HepG2 (cell line): ENCODE data around the gene STKLD1. TPM values are rescaled to one million over a fixed set of nuclear protein-coding genes. Genes with fewer than 3 reads are reported as not detected.

Experiments
- CCDC6 ChIP-seq: sonication (generic); formaldehyde crosslinking; IDR thresholded peaks from 2 replicates; pipeline ENCODE4 v1.8.1; 2022; ENCODE audit warnings: mild to moderate bottlenecking, missing genetic modification reagents, moderate library complexity
- GATAD2A ChIP-seq: IDR thresholded peaks from 2 replicates; pipeline ENCODE4 v1.6.1; 2016
- HNRNPH1 ChIP-seq: fragments of 200-400 bp; formaldehyde crosslinking; optimal IDR thresholded peaks from 2 replicates; pipeline ENCODE3; 2017; ENCODE audit warnings: mild to moderate bottlenecking, low read depth, low read length
- KLF12 ChIP-seq: sonication (generic); formaldehyde crosslinking; IDR thresholded peaks from 2 replicates; pipeline ENCODE4 v1.4.0; 2020; ENCODE audit warnings: missing genetic modification reagents, borderline replicate concordance
- MEIS1 ChIP-seq: sonication (generic); formaldehyde crosslinking; IDR thresholded peaks from 2 replicates; pipeline ENCODE4 v1.9.0; 2021; ENCODE audit warnings: mild to moderate bottlenecking, missing genetic modification reagents, moderate library complexity, borderline replicate concordance
- MIER2 ChIP-seq: IDR thresholded peaks from 2 replicates; pipeline ENCODE4 v1.6.1; 2016; ENCODE audit warnings: missing biosample characterization, missing genetic modification reagents
- MIXL1 ChIP-seq: IDR thresholded peaks from 2 replicates; pipeline ENCODE4 v1.6.1; 2016
- MLXIP ChIP-seq: sonication (generic); formaldehyde crosslinking; IDR thresholded peaks from 2 replicates; pipeline ENCODE4 v1.9.0; 2021; ENCODE audit warnings: missing genetic modification reagents, borderline replicate concordance
- NAIF1 ChIP-seq: sonication (generic); formaldehyde crosslinking; IDR thresholded peaks from 2 replicates; pipeline ENCODE4 v1.5.0; 2020; ENCODE audit warnings: mild to moderate bottlenecking, missing genetic modification reagents, borderline replicate concordance
- NR2F6 ChIP-seq, 2 experiments: IDR thresholded peaks; 2 replicates each; pipeline ENCODE4 v1.6.1; 2016; ENCODE audit warnings: antibody characterized with exemption in 1 of 2, mild to moderate bottlenecking in 1 of 2
- POLR2A ChIP-seq, 2 experiments: IDR thresholded peaks; 2 replicates each; pipeline ENCODE4 v1.6.1; 2011; ENCODE audit warnings: low read depth in 2 of 2, low read length in 2 of 2, mild to moderate bottlenecking in 1 of 2, moderate library complexity in 1 of 2; ENCODE audit not compliant: insufficient read depth in 1 of 2
- RCOR2 ChIP-seq: IDR thresholded peaks from 2 replicates; pipeline ENCODE4 v1.6.1; 2016; ENCODE audit warnings: missing biosample characterization, missing genetic modification reagents
- RFX3 ChIP-seq: IDR thresholded peaks from 2 replicates; pipeline ENCODE4 v1.6.1; 2016; ENCODE audit warnings: missing biosample characterization, missing genetic modification reagents
- RNF219 ChIP-seq: sonication (generic); formaldehyde crosslinking; IDR thresholded peaks from 2 replicates; pipeline ENCODE4 v1.5.0; 2020; ENCODE audit warnings: mild to moderate bottlenecking, missing genetic modification reagents
- SNRNP70 ChIP-seq: fragments of 200-400 bp; formaldehyde crosslinking; IDR thresholded peaks from 2 replicates; pipeline ENCODE4 v1.6.1; 2017; ENCODE audit warnings: mild to moderate bottlenecking, low read depth, low read length, moderate library complexity
- TARDBP ChIP-seq: sonication (generic); formaldehyde crosslinking; IDR thresholded peaks from 2 replicates; pipeline ENCODE4 v1.8.0; 2022; ENCODE audit warnings: mild to moderate bottlenecking, missing genetic modification reagents
- ZMYM3 ChIP-seq: sonication (generic); formaldehyde crosslinking; IDR thresholded peaks from 2 replicates; pipeline ENCODE4 v1.5.1; 2020; ENCODE audit warnings: mild to moderate bottlenecking, missing genetic modification reagents
- ZNF264 ChIP-seq: sonication (generic); formaldehyde crosslinking; IDR thresholded peaks from 2 replicates; pipeline ENCODE4 v1.4.0; 2020; ENCODE audit warnings: missing genetic modification reagents
- ZNF280B ChIP-seq: sonication (generic); formaldehyde crosslinking; IDR thresholded peaks from 2 replicates; pipeline ENCODE4 v1.5.0; 2020; ENCODE audit warnings: missing genetic modification reagents, mild to moderate bottlenecking, borderline replicate concordance
- ZNF569 ChIP-seq: sonication (generic); formaldehyde crosslinking; IDR thresholded peaks from 2 replicates; pipeline ENCODE4 v1.5.0; 2020; ENCODE audit warnings: mild to moderate bottlenecking, missing genetic modification reagents, moderate library complexity, borderline replicate concordance
- ZNF576 ChIP-seq: sonication (generic); formaldehyde crosslinking; IDR thresholded peaks from 2 replicates; pipeline ENCODE4 v1.4.0; 2020; ENCODE audit warnings: mild to moderate bottlenecking, missing genetic modification reagents
- ZNF619 ChIP-seq: sonication (generic); formaldehyde crosslinking; IDR thresholded peaks from 2 replicates; pipeline ENCODE4 v1.4.0; 2020; ENCODE audit warnings: mild to moderate bottlenecking, missing genetic modification reagents
- ZNF704 ChIP-seq: sonication (generic); formaldehyde crosslinking; IDR thresholded peaks from 2 replicates; pipeline ENCODE4 v1.8.1; 2023; ENCODE audit warnings: mild to moderate bottlenecking, inconsistent platforms, moderate library complexity, missing genetic modification reagents, borderline replicate concordance
- polyA plus RNA-seq, 8 experiments: library from polyadenylated mRNA; depleted of rRNA in 3 of 8; stranded (reverse) in 7 of 8; unstranded in 1 of 8; fragments of >200 nt; fragmentation: Illumina TruSeq in 4 of 8; extraction: Trizol in 4 of 8; gene quantifications; 2 replicates each; pipeline versions ENCODE4 v1.2.1 to v1.2.3, GENCODE V29; 2011 to 2016; ENCODE audit warnings: low read depth in 4 of 8, missing spikeins in 1 of 8, mixed read lengths in 1 of 8; ENCODE audit not compliant: insufficient read depth in 1 of 8
- total RNA-seq, 5 experiments: library from RNA; depleted of rRNA; stranded (reverse); fragments of >200 nt; fragmentation: Illumina TruSeq; extraction: Trizol; gene quantifications; 2 replicates each; pipeline ENCODE4 v1.2.3, GENCODE V29; 2016; ENCODE audit warnings: low read depth in 1 of 5

Gene STKLD1
- total and polyA plus RNA-seq, 2 of the 13 experiments (the other 11 are each of a cell fraction or from before 2014, with no cell fraction given): 1.5 to 2.2 TPM

- TF ChIP-seq HNRNPH1 (no peak), ZNF280B (no peak), ZNF619 (no peak), ZNF704 (0 out of 2 replicates have a peak, but pooled peaks have one; percentile 32), ZNF576 (CRISPR knock-in tag) (no peak), KLF12 (CRISPR knock-in tag) (no peak), MLXIP (no peak), MIER2 (CRISPR knock-in tag) (0 out of 2 replicates have a peak, but pooled peaks have one; percentile 27), ZNF569 (CRISPR knock-in tag) (no peak), RNF219 (CRISPR knock-in tag) (no peak), CCDC6 (CRISPR knock-in tag) (no peak), NR2F6 (IDR thresholded peaks at IDR 0.05) (no peak), NR2F6 (CRISPR knock-in tag; IDR thresholded peaks at IDR 0.05) (peak; percentile 33; the same call in 1 of the 2 replicates), NAIF1 (CRISPR knock-in tag) (no peak), MEIS1 (CRISPR knock-in tag) (no peak), RFX3 (CRISPR knock-in tag) (no peak), SNRNP70 (no peak), MIXL1 (CRISPR knock-in tag) (no peak), ZMYM3 (CRISPR knock-in tag) (peak; percentile 23; the same call in 1 of the 2 replicates), TARDBP (CRISPR knock-in tag) (peak; percentile 41; the same call in 1 of the 2 replicates), RCOR2 (CRISPR knock-in tag) (0 out of 2 replicates have a peak, but pooled peaks have one; percentile 15), POLR2A (IDR thresholded peaks at IDR 0.05; ENCODE audit: insufficient read depth in 1 of 2, low read depth in 2 of 2, low read length in 2 of 2) (no peak), ZNF264 (CRISPR knock-in tag) (peak; percentile 81; the same call in 1 of the 2 replicates), GATAD2A (CRISPR knock-in tag) (peak; percentile 75)
Observed at GRCh38 chr9:133386338-133386737, 10.2 kb downstream of the STKLD1 start (continued).
